Measurements from ENCODE around the gene STAT6.

DNA sequence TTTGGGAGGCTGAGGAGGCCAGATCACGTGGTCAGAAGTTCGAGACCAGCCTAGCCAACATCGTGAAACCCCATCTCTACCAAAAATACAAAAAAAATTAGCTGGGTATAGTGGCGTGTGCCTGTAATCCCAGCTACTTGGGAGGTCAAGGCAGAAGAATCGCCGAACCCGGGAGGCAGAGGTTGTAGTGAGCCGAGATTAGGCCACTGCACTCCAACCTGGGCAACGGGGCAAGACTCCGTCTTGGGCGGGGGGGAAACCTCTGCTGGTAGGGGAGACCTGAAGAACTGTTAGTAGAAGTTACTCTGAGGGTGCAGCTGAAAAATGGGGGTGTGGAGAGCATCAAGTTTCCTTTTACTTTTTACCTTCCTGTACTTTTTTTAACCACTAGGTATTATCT is 14.9 kb upstream of the STAT6 start:
- TF ChIP-seq, protein P1, sequence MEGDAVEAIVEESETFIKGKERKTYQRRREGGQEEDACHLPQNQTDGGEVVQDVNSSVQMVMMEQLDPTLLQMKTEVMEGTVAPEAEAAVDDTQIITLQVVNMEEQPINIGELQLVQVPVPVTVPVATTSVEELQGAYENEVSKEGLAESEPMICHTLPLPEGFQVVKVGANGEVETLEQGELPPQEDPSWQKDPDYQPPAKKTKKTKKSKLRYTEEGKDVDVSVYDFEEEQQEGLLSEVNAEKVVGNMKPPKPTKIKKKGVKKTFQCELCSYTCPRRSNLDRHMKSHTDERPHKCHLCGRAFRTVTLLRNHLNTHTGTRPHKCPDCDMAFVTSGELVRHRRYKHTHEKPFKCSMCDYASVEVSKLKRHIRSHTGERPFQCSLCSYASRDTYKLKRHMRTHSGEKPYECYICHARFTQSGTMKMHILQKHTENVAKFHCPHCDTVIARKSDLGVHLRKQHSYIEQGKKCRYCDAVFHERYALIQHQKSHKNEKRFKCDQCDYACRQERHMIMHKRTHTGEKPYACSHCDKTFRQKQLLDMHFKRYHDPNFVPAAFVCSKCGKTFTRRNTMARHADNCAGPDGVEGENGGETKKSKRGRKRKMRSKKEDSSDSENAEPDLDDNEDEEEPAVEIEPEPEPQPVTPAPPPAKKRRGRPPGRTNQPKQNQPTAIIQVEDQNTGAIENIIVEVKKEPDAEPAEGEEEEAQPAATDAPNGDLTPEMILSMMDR (IDR thresholded peaks at IDR 0.05; ENCODE audit: insufficient read depth, low read length, poor library complexity, severe bottlenecking): no peak
- TF ChIP-seq EZH2phosphoT487 (conservative IDR thresholded peaks at IDR 0.05; ENCODE audit: low read length): no peak

Data from SU-DHL-6 (cell line).